ENCODE data around the gene ANKRD1. TPM values are rescaled to one million over a fixed set of nuclear protein-coding genes. Genes with fewer than 3 reads are reported as not detected.
"Not testable (repeated sequence)": the region's sequence is repeated elsewhere in the genome, so short reads cannot be mapped to it uniquely, and the experiment has no call there.

The ANKRD1 gene
- polyA plus RNA-seq, 3 donors: 0.82 to 1.4 (median 0.89) TPM

- DNase-seq (ENCODE audit: extremely low read depth in 1 of 11, low read depth in 9 of 11, low spot score in 4 of 11): no peak
Observed at GRCh38 chr10:90916392-90917237, 4.3 kb downstream of the ANKRD1 start.

GRCh38 chr10:90915766-90916075, 5.2 kb downstream of the ANKRD1 start:
- DNase-seq (ENCODE audit: extremely low read depth in 1 of 11, low read depth in 9 of 11, low spot score in 4 of 11): no peak

- DNase-seq (ENCODE audit: extremely low read depth in 1 of 11, low read depth in 9 of 11, low spot score in 4 of 11): no peak
Observed at GRCh38 chr10:90914992-90915765, 5.7 kb downstream of the ANKRD1 start.

GRCh38 chr10:90913774-90914420, 7.0 kb downstream of the ANKRD1 start:
- no peak for DNase-seq (ENCODE audit: extremely low read depth in 1 of 11, low read depth in 9 of 11, low spot score in 4 of 11)

GRCh38 chr10:90912854-90913479, 7.9 kb downstream of the ANKRD1 start:
- no peak for DNase-seq (ENCODE audit: extremely low read depth in 1 of 11, low read depth in 9 of 11, low spot score in 4 of 11)

- DNase-seq (ENCODE audit: extremely low read depth in 1 of 11, low read depth in 9 of 11, low spot score in 4 of 11): no peak
Observed at GRCh38 chr10:90912174-90912573, 8.7 kb downstream of the ANKRD1 start.

- DNase-seq (ENCODE audit: extremely low read depth in 1 of 11, low read depth in 9 of 11, low spot score in 4 of 11): peak in 9 of 11 donors; percentile 59 to 81 (median 71)
Observed at GRCh38 chr10:90911133-90912051, 9.5 kb downstream of the ANKRD1 start.

- DNase-seq (ENCODE audit: extremely low read depth in 1 of 11, low read depth in 9 of 11, low spot score in 4 of 11): no peak
Observed at GRCh38 chr10:90906596-90906995, 14.3 kb downstream of the ANKRD1 start.

- no peak for DNase-seq (ENCODE audit: extremely low read depth in 1 of 11, low read depth in 9 of 11, low spot score in 4 of 11)
Observed at GRCh38 chr10:90905925-90906324, 15.0 kb downstream of the ANKRD1 start.

GRCh38 chr10:90896916-90897315, 24.0 kb downstream of the ANKRD1 start:
- DNase-seq (ENCODE audit: extremely low read depth in 1 of 11, low read depth in 9 of 11, low spot score in 4 of 11): not testable (repeated sequence)

GRCh38 chr10:90893190-90893589, 27.7 kb downstream of the ANKRD1 start:
- DNase-seq (ENCODE audit: extremely low read depth in 1 of 11, low read depth in 9 of 11, low spot score in 4 of 11): no peak

GRCh38 chr10:90890347-90890746, 30.5 kb downstream of the ANKRD1 start:
- no peak for DNase-seq (ENCODE audit: extremely low read depth in 1 of 11, low read depth in 9 of 11, low spot score in 4 of 11)

- DNase-seq (ENCODE audit: extremely low read depth in 1 of 11, low read depth in 9 of 11, low spot score in 4 of 11): no peak
Observed at GRCh38 chr10:90889636-90890035, 31.3 kb downstream of the ANKRD1 start.

- no peak for DNase-seq (ENCODE audit: extremely low read depth in 1 of 11, low read depth in 9 of 11, low spot score in 4 of 11)
Observed at GRCh38 chr10:90888387-90888786, 32.5 kb downstream of the ANKRD1 start.

- DNase-seq (ENCODE audit: extremely low read depth in 1 of 11, low read depth in 9 of 11, low spot score in 4 of 11): no peak
Observed at GRCh38 chr10:90887555-90887954, 33.3 kb downstream of the ANKRD1 start.

GRCh38 chr10:90885176-90885575, 35.7 kb downstream of the ANKRD1 start:
- DNase-seq (ENCODE audit: extremely low read depth in 1 of 11, low read depth in 9 of 11, low spot score in 4 of 11): no peak

GRCh38 chr10:90884431-90884830, 36.5 kb downstream of the ANKRD1 start:
- no peak for DNase-seq (ENCODE audit: extremely low read depth in 1 of 11, low read depth in 9 of 11, low spot score in 4 of 11)

GRCh38 chr10:90880059-90880719, 40.7 kb downstream of the ANKRD1 start:
- peak in 2 of 11 donors; percentile 20 to 39 for DNase-seq (ENCODE audit: extremely low read depth in 1 of 11, low read depth in 9 of 11, low spot score in 4 of 11)

Data from renal cortex interstitium (tissue), 11 donors.